ENCODE data around the gene LRRC61.
"Not testable (repeated sequence)": the region's sequence is repeated elsewhere in the genome, so short reads cannot be mapped to it uniquely, and the experiment has no call there.

DNA sequence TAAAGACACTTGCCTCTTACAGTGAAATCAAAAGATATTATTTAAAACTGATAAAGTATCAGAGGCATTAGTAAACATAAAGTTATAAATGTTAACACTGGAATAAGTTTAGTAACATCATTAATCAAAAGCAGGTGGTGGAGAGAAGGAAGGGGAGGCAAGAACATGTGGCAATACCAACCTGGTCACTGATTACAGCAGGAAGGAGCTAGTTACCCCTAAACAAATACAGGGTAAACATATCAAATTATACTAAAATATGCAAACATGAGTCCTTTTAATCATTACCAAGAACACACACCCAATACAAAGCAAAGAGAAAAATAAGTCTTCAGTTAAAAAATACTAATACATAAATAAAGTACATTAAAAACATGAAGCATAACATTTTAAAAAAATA is 25.2 kb upstream of the LRRC61 start:
- TF ChIP-seq, protein P1, sequence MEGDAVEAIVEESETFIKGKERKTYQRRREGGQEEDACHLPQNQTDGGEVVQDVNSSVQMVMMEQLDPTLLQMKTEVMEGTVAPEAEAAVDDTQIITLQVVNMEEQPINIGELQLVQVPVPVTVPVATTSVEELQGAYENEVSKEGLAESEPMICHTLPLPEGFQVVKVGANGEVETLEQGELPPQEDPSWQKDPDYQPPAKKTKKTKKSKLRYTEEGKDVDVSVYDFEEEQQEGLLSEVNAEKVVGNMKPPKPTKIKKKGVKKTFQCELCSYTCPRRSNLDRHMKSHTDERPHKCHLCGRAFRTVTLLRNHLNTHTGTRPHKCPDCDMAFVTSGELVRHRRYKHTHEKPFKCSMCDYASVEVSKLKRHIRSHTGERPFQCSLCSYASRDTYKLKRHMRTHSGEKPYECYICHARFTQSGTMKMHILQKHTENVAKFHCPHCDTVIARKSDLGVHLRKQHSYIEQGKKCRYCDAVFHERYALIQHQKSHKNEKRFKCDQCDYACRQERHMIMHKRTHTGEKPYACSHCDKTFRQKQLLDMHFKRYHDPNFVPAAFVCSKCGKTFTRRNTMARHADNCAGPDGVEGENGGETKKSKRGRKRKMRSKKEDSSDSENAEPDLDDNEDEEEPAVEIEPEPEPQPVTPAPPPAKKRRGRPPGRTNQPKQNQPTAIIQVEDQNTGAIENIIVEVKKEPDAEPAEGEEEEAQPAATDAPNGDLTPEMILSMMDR (conservative IDR thresholded peaks at IDR 0.05; ENCODE audit: low read depth, low read length), result not testable (repeated sequence)
- TF ChIP-seq EZH2 (IDR thresholded peaks at IDR 0.05; ENCODE audit: borderline replicate concordance, low read depth, low read length, poor library complexity, severe bottlenecking), result not testable (repeated sequence)
